ENCODE measurements around the gene CACUL1. TPM values are rescaled to one million over a fixed set of nuclear protein-coding genes. Genes with fewer than 3 reads are reported as not detected.
A peak's percentile ranks its signal among the peaks of the same experiment; 100 is the strongest.

The CACUL1 gene
- total and polyA plus RNA-seq, 9 of the 15 experiments (the other 6 are each of a cell fraction or from before 2014, with no cell fraction given) = 4.5 to 17.1 (median 13.5) TPM

- DNase-seq (ENCODE audit: extremely low read depth in 1 of 4, low spot score in 3 of 4) = peak in 1 of 4 experiments; percentile 15
- Histone ChIP-seq H3K36me3 (ENCODE audit: control insufficient read depth, insufficient read depth, low read length) (no peaks in the 10 kb centered on the region), H3K9me1 (ENCODE audit: control insufficient read depth, insufficient read depth, low read length) (no peaks in the 10 kb centered on the region), H3K27me3 (ENCODE audit: control insufficient read depth in 2 of 2, insufficient read depth in 2 of 2, low read length in 2 of 2) (peaks cover 2 to 11% of the 10 kb centered on the region in 2 experiments; a peak in 4 of 5 replicates), H3K79me2 (ENCODE audit: control insufficient read depth, insufficient read depth, low read length) (no peaks in the 10 kb centered on the region), H3K4me1 (replicated peaks in 1 of 2; ENCODE audit: control insufficient read depth in 2 of 2, insufficient read depth in 2 of 2, low read length in 2 of 2) (no peaks in the 10 kb centered on the region; a peak in 1 of 5 replicates), H3K4me3 (no peak overlapping the region), H3K27ac (ENCODE audit: extremely low read depth, low read depth, low read length) (no peak overlapping the region), H3K9me3 (replicated peaks; ENCODE audit: control insufficient read depth, insufficient read depth, low read depth, low read length) (no peaks in the 10 kb centered on the region), H3K9ac (ENCODE audit: insufficient read depth in 1 of 2, low read depth in 2 of 2, low read length in 2 of 2) (no peak overlapping the region), H2AFZ (ENCODE audit: low read depth, low read length) (no peak overlapping the region), H4K20me1 (replicated peaks; ENCODE audit: control insufficient read depth, insufficient read depth, low read length) (no peaks in the 10 kb centered on the region), H3K4me2 (ENCODE audit: insufficient read depth, low read length) (no peak overlapping the region)
- POLR2A ChIA-PET = interaction anchor here (0.6 to 0.9 kb wide), 2 partner anchors 10 to 129 kb away, joined by 3 to 4 read pairs; no protein-coding TSS in a partner anchor
- FAIRE-seq = no peak
- CTCF ChIA-PET (ENCODE audit: low intra/inter-chr PET ratio) = interaction anchor here (0.6 to 3.1 kb wide), 3 partner anchors 233 to 238 kb away, joined by 4 to 44 read pairs (median 4); no protein-coding TSS in a partner anchor
- intact Hi-C loops (cut with micrococcal nuclease) (loop anchor here (5.0 kb wide), 2 partner anchors 35 to 80 kb away; no protein-coding TSS in a partner anchor), in situ Hi-C loops (cut with MboI) (no loop called here)
- BruUV-seq (replicated peaks) = no TSS peak
- 16% methylated on average over 7 of the region's 14 CpGs for WGBS (ENCODE audit: insufficient coverage, low coverage, missing lambda C conversion rate)
- ATAC-seq = 0 out of 3 replicates have a peak, but pooled peaks have one; percentile 31
- TF ChIP-seq PURB (CRISPR knock-in tag; IDR thresholded peaks at IDR 0.05; ENCODE audit: low read depth) (no peak), HOXB6 (CRISPR knock-in tag; IDR thresholded peaks at IDR 0.05; ENCODE audit: borderline replicate concordance) (no peak), TRIM24 (IDR thresholded peaks at IDR 0.05) (no peak), PHF20 (IDR thresholded peaks at IDR 0.05; ENCODE audit: partially characterized antibody) (no peak), ATF7 (IDR thresholded peaks at IDR 0.05) (no peak), ZNF445 (CRISPR knock-in tag; IDR thresholded peaks at IDR 0.05; ENCODE audit: low read depth) (no peak), CREB3L1 (IDR thresholded peaks at IDR 0.05; ENCODE audit: borderline replicate concordance, low read depth) (no peak), FIP1L1 (IDR thresholded peaks at IDR 0.05; ENCODE audit: low read depth, low read length, poor library complexity, severe bottlenecking) (no peak), HDAC1 (IDR thresholded peaks at IDR 0.05) (no peak), TFAP4 (CRISPR knock-in tag; IDR thresholded peaks at IDR 0.05; ENCODE audit: borderline replicate concordance) (no peak)
Measured at GRCh38 chr10:118802126-118802793, 47.5 kb upstream of the CACUL1 start.

Measured in K562 (cell line).